Duodenal mucosa (tissue), 2 donors: ENCODE data around the gene PNLIPRP2.

Source experiments
- H3K27ac ChIP-seq: one replicate; pipeline ENCODE4 v1.7.0; 2013; ENCODE audit warnings: low read depth, low read length
- H3K27me3 ChIP-seq, 2 donors: one replicate each; pipeline ENCODE4 v1.7.0; 2013; ENCODE audit warnings: low read length in 2 of 2, control low read depth in 1 of 2; ENCODE audit not compliant: insufficient read depth in 2 of 2, control insufficient read depth in 1 of 2
- H3K36me3 ChIP-seq, 2 donors: one replicate each; pipeline ENCODE4 v1.7.0; 2013; ENCODE audit warnings: low read length in 2 of 2, control low read depth in 1 of 2; ENCODE audit not compliant: insufficient read depth in 2 of 2, control insufficient read depth in 1 of 2
- H3K4me1 ChIP-seq, 2 donors: one replicate each; pipeline ENCODE4 v1.7.0; 2013; ENCODE audit warnings: low read length in 2 of 2, control low read depth in 1 of 2; ENCODE audit not compliant: insufficient read depth in 2 of 2, control insufficient read depth in 1 of 2
- H3K4me3 ChIP-seq, 2 donors: one replicate each; pipeline ENCODE4 v1.7.0; 2013; ENCODE audit warnings: low read length in 2 of 2, low read depth in 1 of 2
- H3K9ac ChIP-seq, 2 donors: one replicate each; pipeline ENCODE4 v1.7.0; 2013; ENCODE audit warnings: low read length in 2 of 2, low read depth in 1 of 2
- H3K9me3 ChIP-seq, 2 donors: one replicate each; pipeline ENCODE4 v1.7.0; 2013; ENCODE audit warnings: low read length in 2 of 2, control low read depth in 1 of 2; ENCODE audit not compliant: control insufficient read depth in 1 of 2

The PNLIPRP2 gene

GRCh38 chr10:116688741-116689495 lies 68.2 kb downstream of the PNLIPRP2 start:
- Histone ChIP-seq H3K4me1 (peaks cover 3 to 4% of the 10 kb centered on the region in 2 donors), H3K36me3 (no peaks in the 10 kb centered on the region), H3K9ac (no peak overlapping the region), H3K27me3 (no peaks in the 10 kb centered on the region), H3K9me3 (no peaks in the 10 kb centered on the region), H3K27ac (no peak overlapping the region), H3K4me3 (no peak overlapping the region)

- Histone ChIP-seq H3K4me1 (peaks cover 3 to 4% of the 10 kb centered on the region in 2 donors), H3K4me3 (no peak overlapping the region), H3K27me3 (no peaks in the 10 kb centered on the region), H3K9me3 (no peaks in the 10 kb centered on the region), H3K36me3 (no peaks in the 10 kb centered on the region), H3K9ac (no peak overlapping the region), H3K27ac (no peak overlapping the region)
Observed at GRCh38 chr10:116689744-116690143, 69.0 kb downstream of the PNLIPRP2 start.

GRCh38 chr10:116690356-116691322 lies 69.9 kb downstream of the PNLIPRP2 start:
- H3K9ac ChIP-seq: no peak overlapping the region

GRCh38 chr10:116691635-116692034 lies 70.9 kb downstream of the PNLIPRP2 start:
- H3K36me3 ChIP-seq: no peaks in the 10 kb centered on the region
- no peaks in the 10 kb centered on the region for H3K9me3 ChIP-seq
- no peak overlapping the region for H3K27ac ChIP-seq
- no peaks in the 10 kb centered on the region for H3K27me3 ChIP-seq
- H3K9ac ChIP-seq: no peak overlapping the region
- no peak overlapping the region for H3K4me3 ChIP-seq
- H3K4me1 ChIP-seq: peaks cover 3 to 4% of the 10 kb centered on the region in 2 donors

More at GRCh38 chr10:116690356-116691322, 69.9 kb downstream of the PNLIPRP2 start:
- Histone ChIP-seq H3K36me3 (no peaks in the 10 kb centered on the region), H3K4me1 (peaks cover 3 to 4% of the 10 kb centered on the region in 2 donors), H3K27ac (no peak overlapping the region), H3K4me3 (no peak overlapping the region), H3K27me3 (no peaks in the 10 kb centered on the region), H3K9me3 (no peaks in the 10 kb centered on the region)

GRCh38 chr10:116692225-116692624 lies 71.5 kb downstream of the PNLIPRP2 start:
- Histone ChIP-seq H3K4me1 (peaks cover 3 to 4% of the 10 kb centered on the region in 2 donors), H3K27ac (no peak overlapping the region), H3K36me3 (no peaks in the 10 kb centered on the region), H3K9ac (no peak overlapping the region), H3K4me3 (no peak overlapping the region), H3K9me3 (no peaks in the 10 kb centered on the region), H3K27me3 (no peaks in the 10 kb centered on the region)

GRCh38 chr10:116694243-116694926 lies 73.6 kb downstream of the PNLIPRP2 start:
- Histone ChIP-seq H3K27ac (no peak overlapping the region), H3K4me3 (no peak overlapping the region), H3K27me3 (no peaks in the 10 kb centered on the region), H3K9ac (no peak overlapping the region), H3K9me3 (no peaks in the 10 kb centered on the region), H3K4me1 (peaks cover 0 to 4% of the 10 kb centered on the region in 2 donors), H3K36me3 (no peaks in the 10 kb centered on the region)
